Endothelial cell (in vitro differentiated cells): ENCODE data around the gene PACS1. TPM values are rescaled to one million over a fixed set of nuclear protein-coding genes. Genes with fewer than 3 reads are reported as not detected.

Experiments
- DNase-seq: peaks from one replicate; pipeline ENCODE4 v3.0.0; 2021; ENCODE audit warnings: low spot score
- H3K27ac Mint-ChIP-seq: one replicate; pipeline ENCODE4 v1.8.0; 2021; ENCODE audit warnings: mixed read lengths, inconsistent platforms; ENCODE audit not compliant: unreplicated experiment
- H3K27me3 Mint-ChIP-seq: one replicate; pipeline ENCODE4 v1.8.0; 2021; ENCODE audit warnings: mild to moderate bottlenecking, moderate library complexity, mixed read lengths, inconsistent platforms; ENCODE audit not compliant: unreplicated experiment
- H3K36me3 Mint-ChIP-seq: one replicate; pipeline ENCODE4 v1.8.0; 2021; ENCODE audit warnings: mild to moderate bottlenecking, low read depth, mixed read lengths, inconsistent platforms; ENCODE audit not compliant: unreplicated experiment
- H3K4me1 Mint-ChIP-seq: one replicate; pipeline ENCODE4 v1.8.0; 2021; ENCODE audit warnings: mild to moderate bottlenecking, mixed read lengths, inconsistent platforms; ENCODE audit not compliant: unreplicated experiment
- H3K4me3 Mint-ChIP-seq: one replicate; pipeline ENCODE4 v1.8.0; 2021; ENCODE audit warnings: mild to moderate bottlenecking, mixed read lengths, inconsistent platforms; ENCODE audit not compliant: unreplicated experiment
- H3K9me3 Mint-ChIP-seq: one replicate; pipeline ENCODE4 v1.8.0; 2021; ENCODE audit warnings: mixed read lengths, inconsistent platforms; ENCODE audit not compliant: unreplicated experiment
- total RNA-seq: library from RNA; stranded (reverse); fragmentation: NEBNext Ultra II Directional; extraction: Animal tissue kit (Norgen Biotek cat#: 25700); gene quantifications from one replicate; pipeline ENCODE4 v1.2.1, GENCODE V29; 2021; ENCODE audit not compliant: unreplicated experiment
- TF ChIP-seq, protein P1 (sequence below): fragments of 200-600 bp; sonication (generic); IDR thresholded peaks from one replicate; pipeline ENCODE4 v1.5.0; 2021; ENCODE audit warnings: antibody characterized with exemption; ENCODE audit not compliant: unreplicated experiment

The PACS1 gene
- total RNA-seq, 1 donor from 2014 or later, result 114 TPM

DNA sequence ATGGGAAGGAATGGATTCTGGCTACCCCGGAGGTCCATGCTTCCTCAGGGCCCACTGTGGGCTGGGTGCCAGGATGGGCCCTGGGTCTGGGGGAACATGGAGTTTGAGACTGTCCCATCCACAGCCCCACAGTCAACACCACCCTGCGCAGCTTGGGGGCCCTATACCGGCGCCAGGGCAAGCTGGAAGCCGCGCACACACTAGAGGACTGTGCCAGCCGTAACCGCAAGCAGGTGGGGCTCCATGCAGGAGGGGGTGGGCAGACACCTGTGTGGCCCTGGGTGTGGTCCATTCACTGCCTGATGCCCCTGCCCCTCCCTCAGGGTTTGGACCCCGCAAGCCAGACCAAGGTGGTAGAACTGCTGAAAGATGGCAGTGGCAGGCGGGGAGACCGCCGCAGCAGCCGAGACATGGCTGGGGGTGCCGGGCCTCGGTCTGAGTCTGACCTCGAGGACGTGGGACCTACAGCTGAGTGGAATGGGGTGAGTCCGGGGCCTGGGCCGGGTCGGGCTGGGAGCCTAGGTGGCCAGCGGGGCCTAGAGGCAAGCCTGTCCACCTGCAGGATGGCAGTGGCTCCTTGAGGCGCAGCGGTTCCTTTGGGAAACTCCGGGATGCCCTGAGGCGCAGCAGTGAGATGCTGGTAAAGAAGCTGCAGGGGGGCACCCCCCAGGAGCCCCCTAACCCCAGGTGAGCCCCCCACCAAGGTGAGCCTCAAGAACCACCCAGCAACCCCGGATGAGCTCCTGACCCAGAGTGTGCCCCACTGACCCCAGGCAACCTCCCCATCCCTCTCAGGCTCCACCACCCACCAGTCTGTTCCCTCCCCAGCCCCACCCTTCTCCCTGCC, 195.7 kb downstream of the PACS1 start:
- peaks cover 20% of the 10 kb centered on the region for H3K27me3 Mint-ChIP-seq

DNA sequence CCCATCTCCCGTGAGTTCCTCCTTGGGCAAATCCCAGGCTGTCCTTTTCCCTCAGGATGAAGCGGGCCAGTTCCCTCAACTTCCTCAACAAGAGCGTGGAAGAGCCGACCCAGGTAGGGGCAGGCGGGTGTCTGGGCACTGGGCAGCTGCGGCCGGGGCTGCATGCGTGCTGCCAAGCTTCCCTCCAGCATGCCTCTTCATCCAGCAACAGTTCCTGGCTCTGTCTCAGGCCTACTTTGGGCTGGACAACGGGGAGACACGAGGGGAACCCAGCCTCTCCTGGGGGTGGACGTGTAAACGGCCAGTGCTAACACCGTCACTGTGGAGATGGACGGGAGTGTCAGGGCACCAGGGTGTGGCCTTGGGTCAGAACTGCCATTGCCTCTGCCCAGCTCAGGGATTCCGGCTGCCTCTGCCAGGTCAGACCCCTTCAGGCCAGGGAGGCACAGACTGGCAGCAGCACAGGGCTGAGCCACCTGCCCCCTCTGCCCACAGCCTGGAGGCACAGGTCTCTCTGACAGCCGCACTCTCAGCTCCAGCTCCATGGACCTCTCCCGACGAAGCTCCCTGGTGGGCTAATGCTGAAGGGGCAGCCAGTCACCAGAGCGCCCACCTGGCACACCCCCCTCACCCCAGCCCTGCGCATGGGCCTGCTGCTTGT, 196.4 kb downstream of the PACS1 start:
- TF ChIP-seq, protein P1, sequence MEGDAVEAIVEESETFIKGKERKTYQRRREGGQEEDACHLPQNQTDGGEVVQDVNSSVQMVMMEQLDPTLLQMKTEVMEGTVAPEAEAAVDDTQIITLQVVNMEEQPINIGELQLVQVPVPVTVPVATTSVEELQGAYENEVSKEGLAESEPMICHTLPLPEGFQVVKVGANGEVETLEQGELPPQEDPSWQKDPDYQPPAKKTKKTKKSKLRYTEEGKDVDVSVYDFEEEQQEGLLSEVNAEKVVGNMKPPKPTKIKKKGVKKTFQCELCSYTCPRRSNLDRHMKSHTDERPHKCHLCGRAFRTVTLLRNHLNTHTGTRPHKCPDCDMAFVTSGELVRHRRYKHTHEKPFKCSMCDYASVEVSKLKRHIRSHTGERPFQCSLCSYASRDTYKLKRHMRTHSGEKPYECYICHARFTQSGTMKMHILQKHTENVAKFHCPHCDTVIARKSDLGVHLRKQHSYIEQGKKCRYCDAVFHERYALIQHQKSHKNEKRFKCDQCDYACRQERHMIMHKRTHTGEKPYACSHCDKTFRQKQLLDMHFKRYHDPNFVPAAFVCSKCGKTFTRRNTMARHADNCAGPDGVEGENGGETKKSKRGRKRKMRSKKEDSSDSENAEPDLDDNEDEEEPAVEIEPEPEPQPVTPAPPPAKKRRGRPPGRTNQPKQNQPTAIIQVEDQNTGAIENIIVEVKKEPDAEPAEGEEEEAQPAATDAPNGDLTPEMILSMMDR, result no peak
- Mint-ChIP-seq H3K9me3 (no peaks in the 10 kb centered on the region), H3K27ac (no peak overlapping the region), H3K27me3 (peaks cover 22% of the 10 kb centered on the region), H3K4me3 (peak overlapping the region; percentile 69), H3K4me1 (peaks cover 14% of the 10 kb centered on the region), H3K36me3 (peaks cover 15% of the 10 kb centered on the region)
- no peak for DNase-seq

More for the DNA sequence above, 195.7 kb downstream of the PACS1 start:
- Mint-ChIP-seq H3K9me3 (no peaks in the 10 kb centered on the region), H3K27ac (no peak overlapping the region), H3K4me3 (peak overlapping the region; percentile 37), H3K36me3 (peaks cover 14% of the 10 kb centered on the region), H3K4me1 (peaks cover 12% of the 10 kb centered on the region)
- no peak for DNase-seq
- TF ChIP-seq, protein P1, result no peak

DNA sequence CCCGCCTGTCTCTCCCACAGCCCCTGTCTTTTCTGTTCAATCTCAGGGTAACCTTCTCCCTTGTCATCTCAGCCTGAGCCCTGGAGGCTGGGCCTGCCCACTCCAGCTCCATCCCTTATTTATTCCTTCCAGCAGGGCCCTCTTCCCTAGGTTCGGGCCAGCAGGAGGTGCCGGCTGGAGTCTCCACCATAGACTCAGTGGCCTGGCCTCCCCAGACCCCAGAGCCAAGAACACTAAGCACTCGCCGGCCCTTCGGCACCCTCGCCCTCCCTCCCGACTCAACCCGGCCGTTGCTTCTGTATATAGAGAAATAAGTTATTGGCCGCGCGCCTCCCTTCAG, 196.9 kb downstream of the PACS1 start:
- TF ChIP-seq, protein P1, result no peak
- Mint-ChIP-seq H3K4me3 (peak overlapping the region; percentile 69), H3K9me3 (no peaks in the 10 kb centered on the region), H3K4me1 (peaks cover 14% of the 10 kb centered on the region), H3K36me3 (peaks cover 18% of the 10 kb centered on the region), H3K27ac (no peak overlapping the region), H3K27me3 (peaks cover 25% of the 10 kb centered on the region)
- no peak for DNase-seq

DNA sequence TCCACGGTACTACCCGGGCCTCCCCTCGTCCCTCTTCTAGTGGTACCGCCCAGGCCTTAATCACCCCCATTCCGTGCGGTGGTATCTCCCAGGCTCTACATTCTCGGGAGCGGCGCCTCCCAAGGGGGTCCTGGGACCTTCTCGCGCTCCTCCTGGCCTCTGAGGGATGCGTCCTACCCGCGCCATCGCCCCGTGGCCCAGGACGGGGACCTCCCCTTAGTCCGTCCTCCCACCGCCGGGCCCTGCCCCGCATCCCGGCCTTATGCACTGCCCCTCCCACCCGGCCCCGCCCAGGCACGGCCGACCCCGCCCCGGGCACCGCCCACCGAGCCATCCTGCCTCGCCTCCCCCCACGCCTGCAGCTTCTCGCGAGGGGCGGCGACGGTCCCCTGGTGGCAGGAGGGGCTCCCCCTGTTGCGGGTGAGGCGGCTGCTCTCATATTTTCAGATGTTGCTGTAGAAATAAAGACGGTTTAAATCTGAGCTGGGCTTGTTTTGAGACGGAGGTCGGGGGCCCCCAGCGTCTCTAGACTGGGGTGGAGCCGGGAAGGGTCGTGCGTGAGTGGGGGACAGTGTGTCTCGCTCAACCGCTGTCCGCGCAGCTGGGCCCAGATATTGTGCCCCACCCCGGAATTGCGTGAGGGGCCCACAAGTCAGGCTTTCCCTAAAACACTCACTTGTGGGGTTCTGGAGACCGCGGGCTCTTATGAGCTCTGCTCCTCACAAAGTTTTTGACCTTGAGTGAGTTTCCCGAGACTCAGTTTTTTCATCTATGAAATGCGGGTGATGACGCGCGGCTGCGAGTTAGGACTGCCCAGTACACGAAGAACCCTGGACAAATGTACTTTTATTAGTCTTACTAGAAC, 197.5 kb downstream of the PACS1 start:
- Mint-ChIP-seq H3K27ac (peak overlapping the region; percentile 94), H3K27me3 (peaks cover 25% of the 10 kb centered on the region), H3K36me3 (peaks cover 23% of the 10 kb centered on the region), H3K4me3 (peak overlapping the region; percentile 95), H3K9me3 (no peaks in the 10 kb centered on the region), H3K4me1 (peaks cover 14% of the 10 kb centered on the region)
- TF ChIP-seq, protein P1, result no peak
- peak; percentile 94 for DNase-seq
